ENCODE data around the gene CDADC1. TPM values are rescaled to one million over a fixed set of nuclear protein-coding genes. Genes with fewer than 3 reads are reported as not detected.

The CDADC1 gene
- total RNA-seq, 1 experiment from 2014 or later: 17.6 TPM

GRCh38 chr13:49341517-49341916, 93.8 kb downstream of the CDADC1 start:
- H3K4me2 ChIP-seq (ENCODE audit: low read length): no peak overlapping the region
- no peak overlapping the region for H3K4me3 ChIP-seq (ENCODE audit: low read length)
- H3F3A ChIP-seq (ENCODE audit: low read length, unreplicated experiment): no peaks in the 10 kb centered on the region
- no peaks in the 10 kb centered on the region for H4K20me1 ChIP-seq (ENCODE audit: low read length)
- no peak overlapping the region for H2AFZ ChIP-seq (ENCODE audit: low read length)
- no peaks in the 10 kb centered on the region for H3K79me2 ChIP-seq (ENCODE audit: low read length)
- no peaks in the 10 kb centered on the region for H3K36me3 ChIP-seq (ENCODE audit: low read depth, low read length)
- H3K27me3 ChIP-seq (ENCODE audit: low read length): no peaks in the 10 kb centered on the region
- H3K4me1 ChIP-seq (ENCODE audit: insufficient read depth, low read length): no peaks in the 10 kb centered on the region
- no TSS peak for BruUV-seq (replicated peaks)
- ATAC-seq (no peak), DNase-seq (no peak)
- CTCF ChIA-PET: no interaction called here
- POLR2A ChIA-PET (ENCODE audit: unreplicated experiment): no interaction called here
- no peaks in the 10 kb centered on the region for H3K9me2 ChIP-seq (replicated peaks; ENCODE audit: low read length)
- H3K9me3 ChIP-seq (ENCODE audit: low read length): no peaks in the 10 kb centered on the region
- no peak for TF ChIP-seq EZH2phosphoT487 (IDR thresholded peaks at IDR 0.05; ENCODE audit: borderline replicate concordance, low read length)
- TF ChIP-seq EZH2 (IDR thresholded peaks at IDR 0.05; ENCODE audit: low read length, unreplicated experiment): no peak
- TF ChIP-seq CTCF (conservative IDR thresholded peaks at IDR 0.05; ENCODE audit: low read depth, low read length): no peak
- H3K9ac ChIP-seq (ENCODE audit: low read length): no peak overlapping the region
- intact Hi-C loops (cut with micrococcal nuclease): no loop called here
- no peak overlapping the region for H3K27ac ChIP-seq (ENCODE audit: low read length)

- no peaks in the 10 kb centered on the region for H3K27me3 ChIP-seq (ENCODE audit: low read length)
- no peaks in the 10 kb centered on the region for H3K79me2 ChIP-seq (ENCODE audit: low read length)
- no peak for ATAC-seq
- no peak overlapping the region for H3K9ac ChIP-seq (ENCODE audit: low read length)
- H3K27ac ChIP-seq (ENCODE audit: low read length): no peak overlapping the region
- H3K4me3 ChIP-seq (ENCODE audit: low read length): no peak overlapping the region
- no peaks in the 10 kb centered on the region for H3K4me1 ChIP-seq (ENCODE audit: insufficient read depth, low read length)
- TF ChIP-seq EZH2phosphoT487 (IDR thresholded peaks at IDR 0.05; ENCODE audit: borderline replicate concordance, low read length): no peak
- TF ChIP-seq EZH2 (IDR thresholded peaks at IDR 0.05; ENCODE audit: low read length, unreplicated experiment): no peak
- TF ChIP-seq CTCF (conservative IDR thresholded peaks at IDR 0.05; ENCODE audit: low read depth, low read length): no peak
- H3K4me2 ChIP-seq (ENCODE audit: low read length): no peak overlapping the region
- no TSS peak for BruUV-seq (replicated peaks)
- no peaks in the 10 kb centered on the region for H3K9me2 ChIP-seq (replicated peaks; ENCODE audit: low read length)
- POLR2A ChIA-PET (ENCODE audit: unreplicated experiment): no interaction called here
- H2AFZ ChIP-seq (ENCODE audit: low read length): no peak overlapping the region
- H3K9me3 ChIP-seq (ENCODE audit: low read length): no peaks in the 10 kb centered on the region
- no peaks in the 10 kb centered on the region for H3F3A ChIP-seq (ENCODE audit: low read length, unreplicated experiment)
- intact Hi-C loops (cut with micrococcal nuclease): no loop called here
- DNase-seq: no peak
- H4K20me1 ChIP-seq (ENCODE audit: low read length): no peaks in the 10 kb centered on the region
- CTCF ChIA-PET: no interaction called here
- no peaks in the 10 kb centered on the region for H3K36me3 ChIP-seq (ENCODE audit: low read depth, low read length)
Observed at GRCh38 chr13:49341941-49342340, 94.2 kb downstream of the CDADC1 start.

GRCh38 chr13:49342454-49342853, 94.7 kb downstream of the CDADC1 start:
- Histone ChIP-seq H4K20me1 (ENCODE audit: low read length) (no peaks in the 10 kb centered on the region), H3K4me2 (ENCODE audit: low read length) (no peak overlapping the region), H3K4me3 (ENCODE audit: low read length) (no peak overlapping the region), H3F3A (ENCODE audit: low read length, unreplicated experiment) (no peaks in the 10 kb centered on the region), H3K36me3 (ENCODE audit: low read depth, low read length) (no peaks in the 10 kb centered on the region), H3K4me1 (ENCODE audit: insufficient read depth, low read length) (no peaks in the 10 kb centered on the region), H3K79me2 (ENCODE audit: low read length) (no peaks in the 10 kb centered on the region), H3K9me3 (ENCODE audit: low read length) (no peaks in the 10 kb centered on the region), H2AFZ (ENCODE audit: low read length) (no peak overlapping the region), H3K9me2 (replicated peaks; ENCODE audit: low read length) (no peaks in the 10 kb centered on the region), H3K27me3 (ENCODE audit: low read length) (no peaks in the 10 kb centered on the region), H3K9ac (ENCODE audit: low read length) (no peak overlapping the region), H3K27ac (ENCODE audit: low read length) (no peak overlapping the region)
- BruUV-seq (replicated peaks): no TSS peak
- POLR2A ChIA-PET (ENCODE audit: unreplicated experiment): no interaction called here
- intact Hi-C loops (cut with micrococcal nuclease): no loop called here
- DNase-seq (no peak), ATAC-seq (no peak)
- CTCF ChIA-PET: no interaction called here
- TF ChIP-seq EZH2phosphoT487 (IDR thresholded peaks at IDR 0.05; ENCODE audit: borderline replicate concordance, low read length) (no peak), EZH2 (IDR thresholded peaks at IDR 0.05; ENCODE audit: low read length, unreplicated experiment) (no peak), CTCF (conservative IDR thresholded peaks at IDR 0.05; ENCODE audit: low read depth, low read length) (no peak)

Other genes starting within 250 kb of the CDADC1 start
- gene MLNR, start 27.6 kb upstream of the CDADC1 start, total RNA-seq (2014; rRNA removed): not detected in 2 replicates
- 1.8 and 2.0 TPM in 2 replicates for gene CAB39L, start 196.1 kb downstream of the CDADC1 start, total RNA-seq (2014; rRNA removed)
- gene SETDB2, start 196.3 kb downstream of the CDADC1 start, total RNA-seq (2014; rRNA removed): 2.7 and 3.9 TPM in 2 replicates
- gene PHF11, start 248.0 kb downstream of the CDADC1 start, total RNA-seq (2014; rRNA removed): 7.1 and 7.9 TPM in 2 replicates

Measured in PC-3 (cell line).